ENCODE data around the gene DUSP22. TPM values are rescaled to one million over a fixed set of nuclear protein-coding genes. Genes with fewer than 3 reads are reported as not detected.
A peak's percentile ranks its signal among the peaks of the same experiment; 100 is the strongest.

DUSP22 gene
- total RNA-seq, 1 experiment from 2014 or later = 19.2 TPM

DNA sequence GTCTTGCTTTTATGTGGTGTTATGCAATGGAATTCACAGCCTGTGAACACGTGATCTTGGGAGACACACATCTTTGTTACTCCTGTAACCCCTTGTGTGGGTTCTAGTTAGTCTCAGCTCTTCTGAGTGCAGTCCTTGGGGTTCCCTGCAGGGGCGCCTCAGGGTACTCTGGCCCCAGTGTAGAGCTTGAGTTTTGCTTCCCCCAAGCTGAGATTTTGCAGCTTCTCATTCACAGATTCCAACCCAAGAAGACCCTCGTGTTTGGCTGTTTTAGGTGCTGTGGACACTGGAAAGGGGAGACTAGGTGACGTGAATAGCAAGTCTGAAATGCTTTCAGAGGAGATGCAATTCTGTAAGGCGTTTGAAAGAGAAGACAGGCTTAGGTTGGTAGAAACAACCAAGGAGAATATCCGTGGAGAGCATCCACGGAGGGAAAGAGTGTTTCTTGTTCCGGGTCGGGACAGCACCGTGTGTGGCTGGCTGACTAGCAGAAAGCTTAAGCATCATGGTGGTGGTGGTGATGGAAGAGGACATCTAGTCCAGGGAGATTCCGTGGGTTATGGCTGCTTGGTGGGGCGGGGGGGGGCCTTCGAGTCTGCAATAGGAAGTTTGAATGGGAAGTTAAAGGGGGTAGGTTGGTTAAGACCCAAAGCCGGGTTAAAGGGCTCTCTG lies 30.1 kb downstream of the DUSP22 start:
- DNase-seq (ENCODE audit: low read depth, low spot score) (no peak), ATAC-seq (peak; percentile 52; the same call in 1 of the 2 replicates)
- ChIA-PET CTCF (no interaction called here), RAD21 (ENCODE audit: low non-redundant PET in 1 of 2, low total read pairs in 2 of 2, uncharacterized antibody in 2 of 2, unreplicated experiment in 2 of 2) (no interaction called here), POLR2A (no interaction called here)
- Histone ChIP-seq H3K9ac (ENCODE audit: low read length) (no peak overlapping the region), H3K27ac (ENCODE audit: low read depth, low read length) (no peak overlapping the region), H2AFZ (ENCODE audit: low read depth, low read length, poor library complexity, severe bottlenecking) (no peak overlapping the region), H3K4me1 (ENCODE audit: control insufficient read depth in 1 of 2, insufficient read depth in 2 of 2, low read length in 2 of 2) (no peaks in the 10 kb centered on the region), H4K20me1 (ENCODE audit: insufficient read depth) (no peaks in the 10 kb centered on the region), H3K27me3 (ENCODE audit: insufficient read depth, low read length) (no peaks in the 10 kb centered on the region), H3K9me2 (ENCODE audit: insufficient read depth) (no peaks in the 10 kb centered on the region), H3K79me2 (ENCODE audit: insufficient read depth, low read length) (no peaks in the 10 kb centered on the region), H3K4me3 (replicated peaks in 1 of 2; ENCODE audit: low read depth in 1 of 2, low read length in 2 of 2) (no peak overlapping the region), H3K36me3 (ENCODE audit: control insufficient read depth in 1 of 2, insufficient read depth in 2 of 2, low read length in 2 of 2) (no peaks in the 10 kb centered on the region), H3K4me2 (ENCODE audit: low read length) (no peak overlapping the region), H3K9me3 (ENCODE audit: control insufficient read depth in 1 of 2, insufficient read depth in 1 of 2, low read depth in 1 of 2, low read length in 2 of 2) (no peaks in the 10 kb centered on the region; a peak in 1 of 4 replicates)
- intact Hi-C loops (cut with micrococcal nuclease) = no loop called here
- TF ChIP-seq POLR2A (IDR thresholded peaks at IDR 0.05; ENCODE audit: borderline replicate concordance, extremely low read depth, insufficient read depth, insufficient read length) = no peak
- TF ChIP-seq CTCF (IDR thresholded peaks at IDR 0.05 in 2 of 3, conservative IDR thresholded peaks at IDR 0.05 in 1 of 3; ENCODE audit: borderline replicate concordance in 1 of 3, insufficient read depth in 1 of 3, low read depth in 2 of 3, low read length in 2 of 3) = peak in 2 of 3 experiments; percentile 8 to 21; a peak in 1 of 6 replicates
- no TSS peak for BruUV-seq (replicated peaks)

DNA sequence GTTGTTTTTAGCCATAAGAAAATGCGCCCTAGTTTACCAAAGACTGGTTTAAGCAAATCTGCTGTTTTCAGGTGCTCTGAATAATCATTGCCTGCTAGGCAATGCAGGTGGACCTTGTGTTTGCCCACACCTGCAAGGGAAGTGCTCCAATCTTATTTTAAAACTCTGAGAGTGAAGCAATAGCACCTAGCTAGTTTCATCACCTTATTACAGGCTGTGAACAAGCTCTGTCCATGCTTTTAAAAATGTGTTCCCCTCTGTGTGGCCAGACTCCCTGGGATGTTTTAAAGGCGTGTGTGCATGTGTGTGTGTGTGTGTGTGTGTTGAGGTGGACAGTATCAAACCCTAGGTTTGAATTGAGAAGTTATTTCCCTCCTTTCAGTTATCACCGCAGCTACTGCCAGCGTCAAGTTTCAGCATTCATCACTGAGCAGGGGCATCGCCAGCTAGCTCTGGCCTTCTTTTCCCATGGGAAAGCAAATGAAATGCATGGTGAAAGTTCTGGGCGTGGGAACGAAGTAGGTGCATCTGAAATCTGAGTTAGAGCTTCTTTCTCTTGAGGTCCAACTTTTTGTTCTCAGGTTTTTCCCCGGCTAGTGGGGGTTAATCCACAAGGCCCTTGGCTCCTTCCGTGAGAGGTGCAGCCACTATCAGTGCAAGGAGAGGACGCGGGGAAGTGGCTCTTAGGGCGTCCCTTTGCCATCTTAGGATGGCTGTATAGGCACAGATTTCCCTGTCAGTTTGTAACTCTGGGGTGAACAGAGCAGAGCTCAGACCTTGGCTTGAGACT lies 30.8 kb downstream of the DUSP22 start:
- no peaks in the 10 kb centered on the region for H3K79me2 ChIP-seq (ENCODE audit: insufficient read depth, low read length)
- H4K20me1 ChIP-seq (ENCODE audit: insufficient read depth) = no peaks in the 10 kb centered on the region
- H3K27me3 ChIP-seq (ENCODE audit: insufficient read depth, low read length) = no peaks in the 10 kb centered on the region
- H3K4me3 ChIP-seq (replicated peaks in 1 of 2; ENCODE audit: low read depth in 1 of 2, low read length in 2 of 2) = no peak overlapping the region
- no peaks in the 10 kb centered on the region; a peak in 1 of 4 replicates for H3K9me3 ChIP-seq (ENCODE audit: control insufficient read depth in 1 of 2, insufficient read depth in 1 of 2, low read depth in 1 of 2, low read length in 2 of 2)
- no peak overlapping the region for H3K9ac ChIP-seq (ENCODE audit: low read length)
- POLR2A ChIA-PET = no interaction called here
- no TSS peak for BruUV-seq (replicated peaks)
- DNase-seq (ENCODE audit: low read depth, low spot score) (no peak), ATAC-seq (no peak)
- RAD21 ChIA-PET (ENCODE audit: low non-redundant PET in 1 of 2, low total read pairs in 2 of 2, uncharacterized antibody in 2 of 2, unreplicated experiment in 2 of 2) = no interaction called here
- intact Hi-C loops (cut with micrococcal nuclease) = no loop called here
- CTCF ChIA-PET = no interaction called here
- no peak overlapping the region for H3K27ac ChIP-seq (ENCODE audit: low read depth, low read length)
- H3K4me1 ChIP-seq (ENCODE audit: control insufficient read depth in 1 of 2, insufficient read depth in 2 of 2, low read length in 2 of 2) = no peaks in the 10 kb centered on the region
- H2AFZ ChIP-seq (ENCODE audit: low read depth, low read length, poor library complexity, severe bottlenecking) = no peak overlapping the region
- no peak overlapping the region for H3K4me2 ChIP-seq (ENCODE audit: low read length)
- no peaks in the 10 kb centered on the region for H3K9me2 ChIP-seq (ENCODE audit: insufficient read depth)
- H3K36me3 ChIP-seq (ENCODE audit: control insufficient read depth in 1 of 2, insufficient read depth in 2 of 2, low read length in 2 of 2) = no peaks in the 10 kb centered on the region
- no peak for TF ChIP-seq ELF1 (IDR thresholded peaks at IDR 0.05; ENCODE audit: borderline replicate concordance, low read depth)
- TF ChIP-seq YY1 (IDR thresholded peaks at IDR 0.05; ENCODE audit: extremely low read depth, insufficient replicate concordance, low read depth, low read length) = no peak
- TF ChIP-seq EZH2 (IDR thresholded peaks at IDR 0.05) = no peak
- TF ChIP-seq REST (IDR thresholded peaks at IDR 0.05; ENCODE audit: low read depth) = no peak
- no peak for TF ChIP-seq EZH2phosphoT487 (IDR thresholded peaks at IDR 0.05; ENCODE audit: borderline replicate concordance)
- no peak for TF ChIP-seq SP1 (IDR thresholded peaks at IDR 0.05; ENCODE audit: low read depth)
- TF ChIP-seq SRF (IDR thresholded peaks at IDR 0.05; ENCODE audit: low read depth) = no peak
- TF ChIP-seq CTCF (IDR thresholded peaks at IDR 0.05 in 2 of 3, conservative IDR thresholded peaks at IDR 0.05 in 1 of 3; ENCODE audit: borderline replicate concordance in 1 of 3, insufficient read depth in 1 of 3, low read depth in 2 of 3, low read length in 2 of 3) = no peak
